C1 segment of cervical spinal cord (tissue), 14 donors: ENCODE data around the gene GRID2.
A peak's percentile ranks its signal among the peaks of the same experiment; 100 is the strongest.
"Not testable (repeated sequence)": the region's sequence is repeated elsewhere in the genome, so short reads cannot be mapped to it uniquely, and the experiment has no call there.

Experiments used
- DNase-seq, 14 donors: peaks; one replicate each; lab custom pipeline; 2025; lab: John Stamatoyannopoulos, UW

GRID2 gene

DNA sequence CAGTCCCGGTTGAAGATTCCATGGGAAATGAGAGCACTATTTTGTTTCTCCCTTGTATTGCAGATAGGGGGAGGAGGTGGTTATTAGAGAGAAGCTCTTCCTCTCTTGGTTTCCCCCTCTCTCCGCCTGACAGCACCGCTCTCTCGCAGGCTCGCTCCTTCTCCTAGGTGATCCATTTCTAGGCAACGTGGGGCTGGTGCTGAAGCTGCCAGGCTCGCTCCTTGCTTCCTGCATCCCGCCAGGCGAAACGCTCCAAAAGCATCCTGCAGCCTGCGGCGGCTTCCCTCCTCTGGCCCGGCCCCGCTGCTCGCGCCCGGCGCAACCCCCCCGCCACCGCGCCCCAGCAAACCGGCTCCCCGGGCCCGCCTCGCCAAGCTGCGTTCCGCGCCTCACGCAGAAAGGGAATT is at the start of gene GRID2:
GRID2 (plus strand) TSS at position 346 of the 407 bp plus-strand sequence.
- DNase-seq = peak in 13 of 14 donors; percentile 16 to 85 (median 54)

DNA sequence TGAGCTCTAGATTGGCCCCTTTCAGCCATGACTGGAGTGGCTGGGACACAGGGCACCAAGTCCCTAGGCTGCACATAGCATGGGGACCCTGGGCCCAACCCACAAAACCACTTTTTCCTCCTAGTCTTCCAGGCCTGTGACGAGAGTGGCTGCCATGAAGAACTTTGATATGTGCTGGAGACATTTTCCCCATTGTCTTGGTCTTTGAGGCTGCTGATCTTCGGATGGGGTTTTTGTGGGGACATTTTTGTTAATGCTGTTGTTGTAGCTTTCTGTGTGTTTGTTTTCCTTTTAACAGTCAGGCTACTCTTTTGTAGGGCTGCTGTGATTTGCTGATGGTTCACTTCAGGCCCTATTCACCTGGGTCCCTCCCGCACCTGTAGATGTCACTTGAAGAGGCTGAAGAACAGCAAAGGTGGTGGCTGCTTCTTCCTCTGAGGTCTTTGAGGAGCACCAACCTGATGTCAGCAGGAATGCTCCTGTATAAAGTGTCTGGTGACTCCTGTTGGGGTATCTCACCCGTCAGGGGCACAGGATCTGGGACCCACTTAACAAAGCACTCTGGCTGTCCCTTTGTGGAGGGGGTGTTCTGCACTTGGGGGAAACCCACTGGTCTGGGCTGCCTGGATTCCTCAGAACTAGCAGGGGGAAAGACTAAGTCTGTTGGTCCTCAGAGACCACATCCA is 49.6 kb upstream of the GRID2 start:
- no peak for DNase-seq

DNA sequence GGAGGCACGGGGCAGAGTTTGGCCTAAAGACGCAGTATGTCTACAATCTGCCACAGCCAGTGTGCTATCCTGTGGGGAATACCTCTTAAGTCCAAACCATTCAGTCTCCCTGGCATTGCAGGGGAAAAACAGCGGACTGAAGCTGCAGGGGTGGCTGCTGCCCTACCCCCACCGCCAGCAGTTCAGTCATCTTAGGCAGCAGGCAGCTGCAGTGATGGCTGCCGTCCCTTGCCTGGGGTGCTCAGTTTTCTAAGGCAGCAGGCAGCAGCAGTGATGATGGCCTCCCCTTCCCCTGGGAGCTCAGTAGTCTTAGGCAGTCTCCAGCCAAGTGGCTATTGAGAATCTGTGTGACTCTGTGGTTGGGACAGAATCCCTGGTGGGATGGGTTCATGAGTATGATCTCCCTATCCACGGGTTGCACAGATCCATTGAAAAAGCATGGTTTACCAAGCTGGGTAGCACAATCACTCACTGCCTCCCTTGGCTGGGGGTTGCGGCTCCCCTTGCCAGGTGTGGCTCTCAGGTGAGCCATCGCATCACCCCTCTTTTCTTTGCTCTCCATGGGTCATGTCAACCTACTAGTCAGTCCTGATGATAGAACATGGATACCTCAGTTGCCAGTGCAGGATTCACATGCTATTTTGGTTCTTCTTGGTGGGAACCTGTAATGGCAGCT is 48.9 kb upstream of the GRID2 start:
- DNase-seq = no peak

DNA sequence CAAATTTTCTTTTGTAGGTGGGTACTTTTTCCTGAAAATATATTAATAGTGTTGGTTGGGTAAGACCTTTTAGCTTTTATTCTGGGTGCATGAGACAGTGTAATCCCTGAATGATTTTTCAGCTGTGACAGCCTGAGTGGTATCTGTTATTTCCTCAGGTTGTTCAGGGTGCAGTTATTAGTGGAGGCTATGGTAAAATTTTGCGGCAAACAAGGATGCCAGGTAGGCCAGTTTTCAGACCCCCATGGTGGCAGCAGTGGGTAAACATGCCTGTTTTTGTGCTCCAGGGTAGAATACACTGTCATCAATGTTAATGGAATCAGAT is 47.9 kb upstream of the GRID2 start:
- no peak for DNase-seq

DNA sequence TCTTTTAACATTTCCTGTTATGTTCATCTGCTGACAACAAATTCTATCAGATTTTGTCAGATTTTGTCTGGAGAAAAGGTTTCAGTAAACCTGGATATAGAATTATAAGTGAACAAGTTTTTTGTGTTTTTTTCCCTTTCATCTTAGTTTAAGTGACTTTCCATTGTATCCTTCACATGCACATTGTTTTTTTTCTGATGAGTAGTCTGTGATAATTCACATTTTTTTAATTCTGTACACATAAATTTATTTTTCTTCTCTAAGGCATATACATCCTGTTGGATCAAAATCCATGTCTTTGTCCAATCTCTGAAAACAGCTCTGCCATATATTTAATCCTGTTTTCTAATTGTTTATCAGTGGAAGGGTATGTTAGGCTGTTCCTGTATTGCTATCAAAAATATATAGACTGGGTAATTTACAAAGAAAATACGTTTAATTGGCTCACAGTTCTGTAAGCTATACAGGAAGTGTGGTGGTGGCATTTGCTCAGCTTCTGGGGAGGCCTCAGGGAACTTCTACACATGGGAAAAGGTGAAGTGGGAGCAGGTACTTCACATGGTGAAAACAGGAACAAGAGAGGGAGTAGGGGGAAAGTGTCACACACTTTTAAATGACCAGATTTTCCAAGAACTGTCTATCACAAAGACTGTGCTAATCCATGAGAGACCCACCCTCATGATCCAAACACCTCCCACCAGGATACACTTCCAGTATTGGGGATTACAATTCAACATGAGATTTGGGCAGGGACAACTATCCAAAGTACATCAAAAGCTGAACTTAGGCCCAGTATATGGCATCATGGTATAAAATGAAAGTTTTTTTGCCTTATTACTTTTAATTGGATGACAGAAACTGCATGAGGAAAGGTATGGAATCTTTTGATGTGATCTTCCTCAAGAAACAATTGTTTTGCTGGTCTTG is 45.6 kb upstream of the GRID2 start:
- DNase-seq = no peak

DNA sequence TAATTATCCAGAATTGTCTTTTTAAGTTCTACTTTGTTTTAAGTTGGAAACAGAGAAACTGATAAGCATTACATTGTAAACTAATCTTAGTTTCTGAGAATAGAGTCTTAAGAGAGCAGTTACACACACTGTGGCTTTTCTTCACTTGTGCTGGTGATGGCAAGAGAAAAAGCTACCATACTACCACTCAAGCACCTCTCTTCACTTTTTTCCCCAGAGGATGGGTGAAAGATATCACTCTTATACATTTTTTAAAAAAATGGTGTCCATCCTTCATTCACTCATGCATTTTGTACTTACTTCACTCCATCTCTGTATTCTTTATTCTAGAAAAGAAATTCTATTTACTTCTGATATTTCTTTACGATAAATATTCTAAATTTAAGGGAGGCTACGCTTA is 42.5 kb upstream of the GRID2 start:
- DNase-seq = no peak

DNA sequence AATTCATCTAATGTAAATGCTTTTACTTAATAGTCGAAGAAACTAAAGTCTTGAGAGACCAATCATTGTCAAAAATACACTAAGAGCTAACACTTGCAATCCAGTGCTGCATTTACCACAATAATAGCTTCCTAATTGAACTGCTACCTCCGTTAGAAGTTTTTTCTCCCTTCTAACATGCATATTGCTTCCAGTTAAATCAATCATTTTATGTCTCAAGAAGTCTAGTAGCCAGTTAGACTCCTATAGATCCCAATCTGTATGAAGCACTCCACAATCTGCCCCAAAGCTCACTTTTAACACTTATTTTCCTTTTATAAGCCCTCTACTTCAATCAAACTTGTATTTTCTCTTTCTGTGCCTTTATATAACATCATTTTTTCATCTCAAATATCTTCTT is 41.4 kb upstream of the GRID2 start:
- DNase-seq = no peak

DNA sequence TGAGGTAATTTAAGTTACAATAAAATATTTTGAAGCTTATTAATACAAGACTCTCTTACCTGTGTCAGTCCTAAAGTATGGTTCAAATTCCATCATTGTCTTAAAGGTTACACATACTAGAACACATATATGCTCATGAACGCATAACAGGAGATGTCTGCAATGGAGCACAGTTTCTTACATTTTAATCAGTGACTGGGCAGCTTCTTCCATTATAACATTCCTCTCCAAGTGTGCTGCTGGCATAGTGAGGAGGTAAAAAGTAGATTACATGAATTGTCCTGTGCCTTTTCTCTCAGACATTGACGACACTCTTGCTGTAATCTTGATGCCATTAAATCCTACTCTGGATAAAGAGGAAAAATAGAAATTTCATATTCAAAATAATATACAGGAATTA is 40.8 kb upstream of the GRID2 start:
- no peak for DNase-seq

DNA sequence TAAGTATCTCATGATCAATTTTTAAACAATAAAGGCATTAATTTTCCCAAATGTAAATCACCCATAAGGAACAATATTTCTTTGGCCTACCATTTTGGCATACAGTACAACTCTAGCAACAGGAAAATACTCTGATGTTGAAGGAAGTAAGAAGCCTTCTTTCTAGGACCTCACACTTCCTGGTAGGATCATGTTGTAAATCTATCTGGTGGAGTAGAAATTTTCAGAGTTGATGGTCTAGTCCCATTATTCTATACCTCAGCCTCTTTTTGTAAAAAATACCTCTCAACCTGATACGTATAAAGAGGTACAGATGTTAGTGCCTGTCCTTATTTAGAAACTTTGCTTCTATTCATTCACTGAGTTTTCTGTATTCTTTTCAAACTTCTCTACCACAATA is 40.2 kb upstream of the GRID2 start:
- DNase-seq = no peak

DNA sequence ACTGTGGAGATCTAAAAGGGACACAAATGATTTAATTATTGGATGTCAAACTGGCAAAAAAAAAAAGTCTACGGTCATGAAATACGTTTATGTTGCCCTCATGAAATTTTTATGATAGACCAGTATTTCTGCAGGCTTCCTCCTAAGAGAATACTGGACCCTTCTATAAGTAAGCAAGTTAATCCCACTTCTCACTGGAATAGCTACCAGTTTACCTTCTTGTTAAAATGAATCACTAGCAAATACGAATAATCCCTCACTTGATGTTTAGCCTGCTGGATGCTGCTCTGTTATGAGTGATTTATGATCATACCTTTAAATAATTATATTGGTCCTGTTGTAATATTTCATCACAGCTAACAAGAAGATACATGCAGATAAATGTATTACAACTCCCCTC is 39.6 kb upstream of the GRID2 start:
- no peak for DNase-seq

DNA sequence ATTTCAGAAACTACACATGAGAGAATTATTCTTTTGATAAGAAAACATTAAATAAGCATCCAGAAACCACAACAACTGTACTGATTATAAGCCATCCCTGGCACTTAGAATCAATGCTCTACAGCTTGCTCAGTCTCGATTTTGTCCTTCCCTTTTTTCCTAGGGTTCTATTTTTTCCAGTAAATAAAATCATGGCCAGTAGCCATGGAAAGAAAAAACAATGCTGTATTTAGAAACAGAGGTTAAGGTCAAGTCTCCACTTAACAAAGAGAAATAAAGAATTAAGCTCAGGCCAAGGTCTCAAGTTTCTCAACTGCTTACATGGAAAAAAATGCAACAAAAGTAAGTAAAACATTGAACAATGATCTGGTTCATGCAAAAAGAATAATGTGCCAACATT is 38.7 kb upstream of the GRID2 start:
- no peak for DNase-seq

DNA sequence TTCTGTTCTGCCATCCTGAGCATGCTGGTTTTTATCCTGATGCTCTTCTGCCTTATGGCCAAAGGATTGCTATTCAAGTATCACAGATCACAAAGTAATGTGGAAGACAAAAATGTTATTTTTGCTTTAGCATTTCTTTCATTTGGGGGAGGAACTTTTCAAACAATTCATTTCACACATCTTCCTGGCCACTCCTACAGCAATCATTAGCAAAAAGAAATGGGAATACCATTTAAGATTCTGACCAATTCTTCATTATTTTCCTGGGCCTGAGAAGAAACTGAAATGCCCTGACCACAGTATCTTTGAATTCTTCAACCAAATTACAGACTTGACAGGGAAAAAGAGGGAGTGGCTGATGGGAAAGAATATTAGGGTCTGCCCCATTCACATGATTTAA is 38.0 kb upstream of the GRID2 start:
- no peak for DNase-seq

DNA sequence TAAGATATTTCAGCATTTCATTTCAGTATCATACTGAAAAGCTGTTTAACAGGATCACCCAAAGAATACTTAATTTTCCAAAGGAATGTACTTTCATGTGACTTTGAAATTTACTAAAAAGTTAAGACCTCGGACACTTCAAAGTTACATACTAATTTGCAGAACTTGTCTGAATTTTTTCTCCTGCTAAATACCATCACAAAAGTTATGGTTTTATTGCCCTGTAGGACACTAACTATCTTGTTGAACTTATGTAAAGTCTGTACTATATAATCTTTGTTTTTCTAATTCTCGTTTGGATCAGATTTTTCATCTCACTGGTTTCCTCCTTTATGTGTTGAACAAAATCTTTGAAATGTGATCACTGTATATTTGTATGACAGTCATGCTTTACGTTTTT is 37.2 kb upstream of the GRID2 start:
- DNase-seq = no peak

DNA sequence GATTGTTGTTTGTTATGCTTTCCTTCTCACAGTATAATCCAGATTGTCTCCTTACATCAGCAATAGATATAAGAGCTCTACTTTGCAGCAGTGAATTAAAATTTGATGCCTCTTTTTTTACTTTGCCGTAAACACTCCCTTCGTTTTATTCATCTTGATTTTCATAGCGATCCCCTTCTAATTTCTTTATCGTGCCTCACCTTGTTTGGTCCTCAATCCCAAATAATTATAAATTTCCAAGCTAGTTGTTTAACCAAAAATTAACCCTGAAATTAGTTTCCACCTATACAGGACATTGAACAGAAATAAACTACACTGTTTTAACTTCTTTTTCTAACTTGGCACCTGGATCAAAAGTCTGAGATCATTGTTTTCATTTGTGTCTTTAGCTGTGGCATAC is 35.1 kb upstream of the GRID2 start:
- no peak for DNase-seq

DNA sequence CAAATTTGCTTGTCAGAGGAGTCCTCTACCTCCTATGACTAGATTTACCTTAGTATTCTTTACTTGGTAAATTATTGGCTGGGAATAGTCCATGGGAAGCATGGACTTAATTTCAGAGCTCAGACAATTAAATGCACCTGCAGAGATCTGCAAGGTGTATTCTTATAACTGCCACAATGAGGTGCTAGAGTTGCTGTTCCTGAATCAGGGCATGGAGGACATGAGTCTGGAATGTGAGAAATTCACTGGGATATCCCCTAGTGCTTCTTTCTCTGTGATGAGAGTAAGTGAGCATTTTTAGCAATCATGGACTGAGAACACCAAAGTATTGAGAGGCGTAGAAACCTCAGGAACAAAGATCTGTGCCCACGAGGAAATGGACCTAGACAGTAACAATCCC is 32.9 kb upstream of the GRID2 start:
- no peak for DNase-seq

DNA sequence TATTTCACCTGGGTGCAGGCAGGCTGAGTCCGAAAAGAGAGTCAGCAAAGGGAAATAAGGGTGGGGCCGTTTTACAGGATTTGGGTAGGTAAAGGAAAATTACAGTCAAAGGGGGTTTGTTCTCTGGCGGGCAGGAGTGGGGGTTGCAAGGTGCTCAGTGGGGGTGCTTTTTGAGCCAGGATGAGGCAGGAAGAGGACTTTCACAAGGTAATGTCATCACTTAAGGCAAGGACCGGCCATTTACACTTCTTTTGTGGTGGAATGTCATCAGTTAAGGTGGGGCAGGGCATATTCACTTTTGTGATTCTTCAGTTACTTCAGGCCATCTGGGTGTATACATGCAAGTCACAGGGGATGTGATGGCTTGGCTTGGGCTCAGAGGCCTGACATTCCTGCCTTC is 32.2 kb upstream of the GRID2 start:
- not testable (repeated sequence) for DNase-seq

DNA sequence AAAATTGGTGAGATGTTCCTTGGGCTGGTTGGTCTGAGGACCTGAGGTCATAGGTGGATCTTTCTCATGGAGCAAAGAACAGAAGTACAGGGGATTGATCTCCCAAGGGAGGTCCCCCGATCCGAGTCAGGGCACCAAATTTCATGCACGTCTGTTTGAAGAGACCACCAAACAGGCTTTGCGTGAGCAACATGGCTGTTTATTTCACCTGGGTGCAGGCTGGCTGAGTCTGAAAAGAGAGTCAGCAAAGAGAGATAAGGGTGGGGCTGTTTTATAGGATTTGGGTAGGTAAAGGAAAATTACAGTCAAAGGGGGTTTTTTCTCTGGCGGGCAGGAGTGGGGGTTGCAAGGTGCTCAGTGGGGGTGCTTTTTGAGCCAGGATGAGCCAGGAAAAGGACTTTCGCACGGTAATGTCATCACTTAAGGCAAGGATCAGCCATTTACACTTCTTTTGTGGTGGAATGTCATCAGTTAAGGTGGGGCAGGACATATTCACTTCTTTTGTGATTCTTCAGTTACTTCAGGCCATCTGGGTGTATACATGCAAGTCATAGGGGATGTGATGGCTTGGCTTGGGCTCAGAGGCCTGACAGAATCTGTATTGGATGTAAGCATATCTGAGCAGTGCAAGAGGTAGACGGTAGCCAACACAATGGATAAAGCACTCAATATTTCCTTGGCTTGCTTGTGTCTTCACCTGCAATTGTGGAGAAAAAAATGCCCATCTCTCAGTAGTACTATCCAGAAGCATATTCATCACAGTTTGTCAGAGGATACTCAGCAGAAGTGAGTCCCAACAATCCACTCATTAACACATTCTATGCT is 26.5 kb upstream of the GRID2 start:
- not testable (repeated sequence) for DNase-seq

DNA sequence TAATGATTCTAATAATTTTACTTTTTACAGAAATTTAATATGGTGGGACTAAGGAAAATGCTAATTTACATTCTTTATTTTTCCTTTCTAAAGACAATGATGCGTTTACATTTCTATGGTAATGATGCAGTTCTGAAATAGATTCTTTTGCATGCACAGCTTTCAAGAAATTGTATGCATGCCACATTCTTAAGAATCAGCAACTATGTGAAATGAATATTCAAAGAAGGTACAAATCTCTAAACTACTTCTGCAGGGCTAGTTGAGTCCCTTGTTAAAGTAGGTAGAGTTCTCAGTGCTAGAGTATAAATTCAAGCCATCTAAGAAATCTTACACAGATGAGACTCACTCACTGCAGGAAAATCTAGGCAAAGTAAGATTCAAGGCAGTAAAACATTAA is 24.5 kb upstream of the GRID2 start:
- DNase-seq = no peak

DNA sequence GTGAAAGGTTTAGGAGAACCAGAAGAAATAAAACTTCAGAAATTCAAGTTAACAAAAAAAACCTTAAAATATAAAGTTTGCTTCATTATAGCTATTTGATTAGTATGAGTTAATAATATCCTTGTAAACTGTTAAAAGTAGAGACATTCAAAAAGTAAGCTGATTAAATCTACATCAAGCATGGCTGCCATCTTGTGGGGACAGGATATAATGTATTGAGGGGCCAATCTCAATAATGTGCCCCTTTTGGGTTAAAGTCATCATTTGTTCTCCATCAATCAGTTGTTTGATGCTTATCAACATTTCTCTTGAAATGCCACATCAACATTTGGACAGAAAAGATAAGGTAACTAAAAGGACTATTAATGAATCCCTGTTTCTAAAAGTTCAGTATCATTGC is 4.6 kb upstream of the GRID2 start:
- DNase-seq = no peak

DNA sequence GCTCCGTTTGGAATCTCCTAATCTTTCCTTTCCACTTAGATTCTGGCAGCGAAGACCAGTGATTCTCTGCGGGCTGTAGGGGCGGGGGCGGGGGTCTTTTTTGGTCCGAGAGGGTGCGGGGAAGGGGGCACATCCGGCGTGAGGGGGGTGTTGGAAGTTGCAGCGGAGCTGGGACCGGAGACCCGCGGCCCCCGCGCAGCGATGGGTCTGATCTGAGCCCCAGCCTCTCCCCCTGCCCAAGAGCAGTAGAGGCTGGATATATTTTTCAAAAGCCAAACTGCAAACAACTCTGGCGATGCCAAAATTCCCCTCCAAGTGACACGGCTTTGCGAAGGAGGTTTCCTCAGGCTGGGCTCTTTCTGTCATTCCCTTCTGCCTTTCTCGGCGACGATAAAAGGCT is 355 bp downstream of the GRID2 start:
- peak in 4 of 14 donors; percentile 6 to 64 (median 41) for DNase-seq

DNA sequence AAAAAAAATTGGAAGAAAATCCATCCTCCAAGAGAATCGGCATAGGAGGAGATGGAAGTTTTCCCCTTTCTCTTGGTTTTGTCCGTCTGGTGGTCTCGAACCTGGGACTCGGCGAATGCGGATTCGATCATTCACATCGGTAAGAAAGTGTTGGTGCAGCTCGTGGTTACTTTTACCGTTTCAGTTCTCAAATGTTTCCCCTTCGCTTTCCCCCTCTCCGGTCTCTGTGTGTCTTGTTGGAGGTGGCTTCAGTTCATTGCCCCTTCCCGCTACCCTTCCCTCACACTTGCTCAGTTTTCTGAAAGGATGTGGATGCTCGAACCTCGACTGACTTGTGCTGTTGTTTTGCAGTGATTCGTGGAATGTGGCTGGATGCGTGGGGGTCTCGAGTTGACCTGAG is 840 bp downstream of the GRID2 start:
- DNase-seq = peak in 10 of 14 donors; percentile 14 to 63 (median 48)
